GM23248 (cell line): Measurements from ENCODE around the gene SIGMAR1.

Experiments used
- EZH2 ChIP-seq: fragments of 200-600 bp; sonication (generic); IDR thresholded peaks from 2 replicates; pipeline ENCODE4 v1.6.1; 2018; ENCODE audit warnings: antibody characterized with exemption, mild to moderate bottlenecking; ENCODE audit not compliant: insufficient read depth, poor library complexity, severe bottlenecking
- EZH2phosphoT487 ChIP-seq: fragments of 200-600 bp; sonication (generic); IDR thresholded peaks from 2 replicates; pipeline ENCODE4 v1.6.1; 2018; ENCODE audit warnings: antibody characterized with exemption, moderate library complexity, mild to moderate bottlenecking, low read depth; ENCODE audit not compliant: insufficient read depth

DNA sequence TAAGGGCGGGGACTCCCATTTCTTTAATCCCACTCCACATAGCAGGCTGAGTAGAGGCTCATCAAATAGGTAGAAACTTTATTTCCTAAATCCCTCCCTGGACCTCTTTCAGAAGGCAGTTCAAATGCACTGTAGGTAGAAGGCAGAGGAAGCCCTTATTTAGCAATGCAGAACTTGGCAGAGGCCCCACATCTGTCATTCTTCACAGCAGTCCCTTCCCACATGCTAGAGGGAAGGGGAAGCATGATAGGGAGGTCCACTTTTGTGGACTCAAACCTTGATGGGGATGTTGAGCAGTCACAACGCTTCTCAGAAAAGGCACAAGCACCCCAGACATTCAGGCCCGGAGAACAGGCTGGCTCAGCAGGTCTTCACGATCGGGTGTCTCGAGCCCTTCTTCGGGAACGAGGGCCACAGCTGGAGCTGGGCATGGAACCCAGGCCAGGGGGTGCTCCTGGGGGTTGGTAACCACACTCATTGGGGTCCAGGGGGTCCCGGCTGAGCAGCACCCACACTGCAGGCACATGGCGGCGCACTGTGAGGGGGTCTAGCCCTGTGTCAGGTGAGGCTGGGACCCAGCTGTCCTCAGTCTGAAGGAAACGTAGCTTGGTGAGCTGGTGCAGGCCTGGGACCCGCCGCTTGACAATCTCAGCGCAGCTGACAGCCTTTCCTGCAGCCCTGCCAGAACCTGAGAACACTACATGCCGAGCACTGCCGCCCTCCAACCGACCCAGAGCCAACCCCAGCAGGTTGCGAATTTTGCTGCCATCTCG is 27.0 kb downstream of the SIGMAR1 start:
- TF ChIP-seq EZH2 (no peak), EZH2phosphoT487 (no peak)
